Adipose tissue (tissue), 3 donors: ENCODE measurements around the gene LGALS1. TPM values are rescaled to one million over a fixed set of nuclear protein-coding genes. Genes with fewer than 3 reads are reported as not detected.
"Not testable (repeated sequence)": the region's sequence is repeated elsewhere in the genome, so short reads cannot be mapped to it uniquely, and the experiment has no call there.

ENCODE experiments used
- H3K27ac ChIP-seq: one replicate; pipeline ENCODE4 v1.5.1; 2013; ENCODE audit warnings: low read depth, low read length
- WGBS, 3 donors: extraction: QIAGEN DNeasy Blood & Tissue Kit; methylation state at CpG; one replicate each; pipeline ENCODE4 v1.1.7; 2013; 5-methylcytosine and 5-hydroxymethylcytosine counted together
- polyA plus RNA-seq, 3 donors: library from polyadenylated mRNA; stranded (reverse); fragments of 200-250 nt; gene quantifications; one replicate each; pipeline ENCODE4 v1.2.3, GENCODE V29; 2013
- donor health status: healthy with polysubstance abuse.
- donor health status: Bipolar disorder and iron deficiency.
- donor health status: healthy.

The LGALS1 gene
- polyA plus RNA-seq, 3 donors, result 418 to 4,149 (median 2,198) TPM

DNA sequence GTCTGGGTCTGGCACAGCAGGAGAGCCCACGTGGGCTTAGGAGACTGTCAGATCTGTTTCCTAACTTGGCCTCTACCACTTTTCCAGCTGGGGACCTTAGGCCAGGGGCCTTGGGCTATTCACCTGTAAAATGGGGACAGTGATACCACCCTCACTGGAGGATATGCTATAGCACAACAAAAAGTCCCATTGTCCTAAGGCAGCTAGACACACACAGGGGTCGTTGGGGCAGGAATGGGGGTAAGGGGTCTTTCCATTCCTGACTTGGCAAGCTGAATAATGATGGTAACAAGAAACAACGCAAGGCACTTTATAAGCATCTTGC, 38.5 kb upstream of the LGALS1 start:
- WGBS, 3 donors, result 60 to 71% (median 66%) methylated on average over 3 of the region's 3 CpGs
- no peak overlapping the region for H3K27ac ChIP-seq

DNA sequence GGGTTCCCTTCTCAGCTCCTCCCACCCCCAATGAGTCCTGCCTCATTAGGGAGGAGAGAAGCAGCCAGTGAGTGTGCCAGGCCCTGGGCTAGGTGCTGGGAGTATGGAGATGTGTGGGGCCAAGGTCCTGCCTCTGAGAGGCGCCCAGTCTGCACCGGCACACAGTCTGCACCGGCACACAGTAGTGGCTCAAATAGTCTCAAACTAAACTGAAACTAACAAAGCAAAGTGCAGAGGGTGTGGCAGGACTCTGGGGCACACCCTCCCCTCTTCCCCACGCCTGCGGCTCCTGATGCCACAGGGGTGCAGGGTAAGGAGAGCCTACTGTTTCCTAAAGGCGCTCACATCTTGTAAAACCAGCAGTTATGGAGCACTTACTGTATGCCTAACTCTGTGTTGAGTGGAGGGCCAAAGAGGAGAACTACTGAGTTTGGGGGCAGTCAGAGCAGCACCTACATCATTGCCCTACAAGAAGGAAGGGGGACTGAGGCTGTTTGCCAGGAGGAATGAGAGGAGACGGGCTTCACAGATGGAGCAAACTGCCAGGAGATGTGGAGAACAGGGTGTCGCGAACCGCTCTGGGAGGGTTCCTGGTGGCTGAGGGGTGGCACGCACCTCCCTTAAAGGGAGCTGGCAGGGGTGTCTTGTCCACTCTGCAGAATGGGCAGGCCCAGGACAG, 36.9 kb upstream of the LGALS1 start:
- whole genome bisulfite sequencing, 3 donors, result 47 to 72% (median 48%) methylated on average over 11 of the region's 11 CpGs
- no peak overlapping the region for H3K27ac ChIP-seq

DNA sequence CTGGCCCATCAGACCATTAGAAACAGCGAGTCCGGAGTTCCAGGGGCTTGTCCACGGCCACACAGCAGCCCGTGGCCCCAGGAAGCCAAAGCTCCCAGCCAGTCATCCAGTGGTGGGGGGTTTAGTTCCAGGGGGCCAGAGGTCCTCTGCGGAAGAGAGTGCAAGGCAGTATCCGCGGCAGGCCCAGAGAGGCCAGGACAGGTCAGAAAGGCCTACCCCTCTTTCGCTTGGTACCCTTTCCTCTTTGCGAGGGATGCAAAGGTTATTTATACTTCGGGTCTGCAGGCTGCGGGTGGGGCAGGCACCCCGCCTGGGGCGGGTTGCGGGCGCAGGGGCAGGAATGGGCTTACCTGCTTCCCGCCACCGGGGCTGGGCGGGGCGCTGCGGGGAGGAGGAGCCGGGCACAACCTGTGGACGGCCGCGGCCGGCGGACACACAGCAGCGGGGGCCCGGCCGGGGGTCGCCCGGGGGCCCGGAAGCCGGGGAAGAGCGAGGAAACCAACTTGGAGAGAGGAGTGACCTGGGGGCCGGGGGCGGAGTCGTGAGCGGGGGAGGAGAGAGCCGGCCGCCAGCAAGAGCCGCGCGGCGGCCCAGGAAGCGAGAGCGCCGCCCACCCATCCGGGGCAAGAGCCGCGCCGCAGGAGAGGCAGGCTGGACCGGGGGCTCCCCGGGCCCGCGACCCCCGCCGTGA, 36.2 kb upstream of the LGALS1 start, which contains the start of gene SH3BP1:
Gene SH3BP1 (plus strand): TSS at position 600 of the 691 bp plus-strand sequence. CDS start 119 bp downstream, outside the sequence.
- WGBS, 3 donors, result 7 to 11% (median 7%) methylated on average over 41 to 57 of the region's 57 CpGs
- H3K27ac ChIP-seq, result no peak within 1 kb of the TSS

DNA sequence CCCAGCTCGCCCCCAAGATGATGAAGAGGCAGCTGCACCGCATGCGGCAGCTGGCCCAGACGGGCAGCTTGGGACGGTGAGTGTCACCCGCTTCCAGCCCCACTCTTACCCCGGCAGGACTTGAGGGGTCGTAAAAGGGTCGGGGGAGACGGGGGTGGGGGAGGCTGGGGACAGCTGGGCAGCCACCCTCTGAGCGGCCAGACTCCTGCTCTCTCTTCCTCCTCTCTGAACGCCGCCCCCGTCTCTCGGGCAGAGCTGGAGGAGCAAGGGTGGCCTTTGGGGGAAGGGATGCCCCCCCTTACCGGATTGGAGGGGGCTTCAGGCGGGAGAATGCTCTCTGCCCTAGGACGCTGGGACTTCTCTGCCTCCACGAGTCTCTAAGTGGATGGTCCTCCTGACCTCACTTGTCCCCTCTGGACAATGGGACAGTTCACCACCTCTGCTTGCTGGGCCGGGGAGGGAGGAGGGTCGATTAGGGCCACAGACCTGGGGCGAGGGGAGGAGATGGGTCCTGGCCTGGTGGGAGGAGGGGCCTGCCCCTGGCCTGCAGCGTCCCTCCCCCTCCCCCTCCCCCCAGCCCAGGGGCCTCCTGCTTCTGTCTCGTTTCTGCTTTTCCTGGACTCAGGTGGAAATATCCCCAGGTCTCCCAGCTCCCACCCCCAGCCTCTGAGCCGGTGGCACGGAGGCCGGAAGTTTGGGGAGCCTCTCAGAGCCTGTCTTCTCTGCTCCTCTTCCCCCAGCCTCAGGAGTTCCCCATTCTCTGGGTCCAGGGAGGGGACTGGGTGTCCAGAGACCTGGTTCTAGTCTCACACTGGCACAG, 35.5 kb upstream of the LGALS1 start:
- H3K27ac ChIP-seq, result no peak overlapping the region
- 6 to 9% (median 6%) methylated on average over 22 to 27 of the region's 27 CpGs for WGBS, 3 donors

DNA sequence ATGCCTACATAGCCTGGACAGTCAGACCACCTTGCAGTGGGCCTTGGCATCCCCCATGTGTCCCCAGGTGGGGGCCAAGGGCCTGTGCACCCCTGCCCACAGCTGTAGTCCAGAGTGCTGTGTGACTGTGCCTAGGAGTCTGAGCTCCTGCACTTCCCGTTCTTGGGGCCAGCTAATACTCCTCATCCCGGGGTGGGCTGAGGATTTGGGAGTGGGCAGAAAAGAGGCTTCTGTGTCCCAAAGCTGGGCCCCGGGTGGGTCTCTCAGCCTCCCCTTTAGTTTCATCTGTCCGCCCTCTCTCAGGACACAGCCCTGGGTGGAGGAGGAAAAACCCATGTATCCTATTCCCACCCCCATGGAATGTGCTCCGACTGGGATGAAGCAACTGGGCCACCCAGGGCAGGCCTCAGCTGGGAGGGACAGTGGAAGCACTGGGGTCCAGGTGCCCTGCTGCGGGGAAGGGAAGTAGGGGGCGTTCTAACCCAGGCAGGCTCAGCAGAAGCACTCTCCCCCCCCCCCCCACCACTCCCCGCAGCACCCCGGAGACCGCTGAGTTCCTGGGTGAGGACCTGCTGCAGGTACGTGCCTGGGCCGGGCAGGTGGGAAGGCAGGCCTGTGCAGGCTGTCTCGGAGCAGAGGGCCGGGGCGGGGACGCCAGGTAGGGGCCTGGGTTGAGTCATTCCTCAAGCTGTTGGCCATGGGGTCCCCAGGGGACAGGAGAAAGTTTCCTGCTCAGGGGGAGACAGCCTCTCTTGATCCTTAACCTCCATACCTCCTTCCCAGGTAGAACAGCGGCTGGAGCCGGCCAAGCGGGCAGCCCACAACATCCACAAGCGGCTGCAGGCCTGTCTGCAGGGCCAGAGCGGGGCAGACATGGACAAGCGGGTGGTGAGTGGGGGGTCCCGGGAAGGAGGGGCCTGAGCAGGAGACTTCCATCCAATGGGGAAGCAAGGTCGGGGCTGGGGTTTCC, 34.6 kb upstream of the LGALS1 start:
- no peak overlapping the region for H3K27ac ChIP-seq
- 68 to 77% (median 71%) methylated on average over 18 to 24 of the region's 24 CpGs for WGBS, 3 donors

DNA sequence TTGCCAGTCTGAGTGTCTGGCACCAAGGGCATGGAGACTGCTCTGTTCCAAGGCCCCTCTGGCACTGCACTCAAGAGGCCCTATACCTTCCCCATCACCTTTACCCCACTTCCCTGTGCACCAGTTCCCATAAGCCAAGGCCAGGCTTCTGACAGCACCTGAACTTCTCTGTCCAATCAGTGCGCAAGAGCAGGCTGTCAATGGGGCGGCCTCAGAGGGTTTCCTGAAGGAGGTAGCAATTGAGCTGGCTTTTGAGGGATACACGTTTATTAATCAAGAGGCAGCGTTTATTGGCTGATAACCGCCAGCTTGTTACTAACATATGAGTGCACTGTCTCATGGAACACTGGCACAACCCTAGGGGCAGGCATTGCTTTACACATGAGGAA, 33.9 kb upstream of the LGALS1 start:
- no peak overlapping the region for H3K27ac ChIP-seq
- WGBS, 3 donors, result 66 to 94% (median 94%) methylated on average over 5 of the region's 5 CpGs

DNA sequence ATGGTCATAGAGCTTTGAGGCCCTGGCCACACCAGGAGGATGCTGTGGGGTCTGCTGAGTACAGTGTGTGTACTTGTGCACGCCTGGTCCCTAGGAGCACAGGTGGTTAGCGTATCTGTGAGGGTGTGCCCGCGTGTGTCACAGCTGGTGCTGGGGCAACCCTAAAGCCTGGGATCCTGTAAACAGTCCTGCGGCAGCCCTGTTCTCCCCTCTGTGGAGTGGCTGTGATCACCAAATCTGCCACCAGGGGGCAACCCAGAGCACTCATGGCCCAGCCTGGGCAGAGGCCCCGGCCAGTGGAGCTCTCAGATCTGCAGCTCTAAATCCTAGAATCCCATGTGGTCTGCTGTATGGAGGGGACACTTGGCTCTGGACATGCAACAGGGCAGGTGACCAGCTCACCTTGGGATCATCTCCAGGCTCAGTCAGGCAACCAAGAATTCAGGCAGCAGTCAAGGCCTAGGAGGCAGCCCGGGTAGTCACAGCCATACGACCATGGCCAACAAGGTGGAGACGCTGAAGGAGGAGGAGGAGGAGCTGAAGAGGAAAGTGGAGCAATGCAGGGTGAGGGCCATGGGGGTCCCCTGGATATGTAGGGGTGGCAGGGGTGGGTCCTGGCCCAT, 32.1 kb upstream of the LGALS1 start:
- no peak overlapping the region for H3K27ac ChIP-seq
- WGBS, 3 donors, result 30 to 33% (median 32%) methylated on average over 9 of the region's 9 CpGs

DNA sequence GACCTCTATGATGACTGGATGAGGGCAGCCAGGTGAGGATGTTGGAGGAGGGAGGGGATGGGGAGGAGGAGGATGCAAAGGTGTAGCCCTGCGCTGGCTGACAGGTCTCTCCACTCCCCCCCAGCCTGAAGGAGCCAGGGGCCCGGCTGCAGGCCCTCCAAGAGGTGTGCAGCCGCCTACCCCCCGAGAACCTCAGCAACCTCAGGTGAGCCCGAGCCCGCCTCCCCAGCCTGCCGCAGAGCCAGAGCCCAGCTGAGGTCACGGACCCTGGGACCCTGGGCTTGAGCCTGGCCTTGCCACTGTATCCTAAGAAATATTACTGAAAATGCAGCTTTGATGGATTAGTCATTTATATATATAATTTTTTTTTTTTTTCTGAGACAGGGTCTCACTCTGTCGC, 28.1 kb upstream of the LGALS1 start:
- 93 to 99% (median 95%) methylated on average over 9 of the region's 9 CpGs for WGBS, 3 donors
- H3K27ac ChIP-seq, result no peak overlapping the region

DNA sequence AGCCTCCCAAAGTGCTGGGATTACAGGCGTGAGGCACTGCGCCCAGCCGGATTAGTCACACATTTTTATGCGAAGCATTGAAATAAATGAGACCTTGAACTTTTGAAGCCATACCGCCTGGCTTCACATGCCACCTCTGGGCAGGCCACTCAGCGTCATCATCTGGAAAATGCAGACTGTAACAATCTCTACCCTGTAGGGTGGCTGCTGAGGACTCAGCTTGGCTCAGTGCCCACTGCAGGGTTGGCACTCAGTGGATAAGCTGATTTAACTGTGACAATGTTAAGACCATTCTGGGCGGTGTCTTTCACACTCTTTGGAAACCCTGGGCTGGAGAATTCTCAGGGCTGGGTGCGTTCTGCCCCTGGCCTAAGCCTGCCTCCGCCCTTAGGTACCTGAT, 27.5 kb upstream of the LGALS1 start:
- no peak overlapping the region for H3K27ac ChIP-seq

DNA sequence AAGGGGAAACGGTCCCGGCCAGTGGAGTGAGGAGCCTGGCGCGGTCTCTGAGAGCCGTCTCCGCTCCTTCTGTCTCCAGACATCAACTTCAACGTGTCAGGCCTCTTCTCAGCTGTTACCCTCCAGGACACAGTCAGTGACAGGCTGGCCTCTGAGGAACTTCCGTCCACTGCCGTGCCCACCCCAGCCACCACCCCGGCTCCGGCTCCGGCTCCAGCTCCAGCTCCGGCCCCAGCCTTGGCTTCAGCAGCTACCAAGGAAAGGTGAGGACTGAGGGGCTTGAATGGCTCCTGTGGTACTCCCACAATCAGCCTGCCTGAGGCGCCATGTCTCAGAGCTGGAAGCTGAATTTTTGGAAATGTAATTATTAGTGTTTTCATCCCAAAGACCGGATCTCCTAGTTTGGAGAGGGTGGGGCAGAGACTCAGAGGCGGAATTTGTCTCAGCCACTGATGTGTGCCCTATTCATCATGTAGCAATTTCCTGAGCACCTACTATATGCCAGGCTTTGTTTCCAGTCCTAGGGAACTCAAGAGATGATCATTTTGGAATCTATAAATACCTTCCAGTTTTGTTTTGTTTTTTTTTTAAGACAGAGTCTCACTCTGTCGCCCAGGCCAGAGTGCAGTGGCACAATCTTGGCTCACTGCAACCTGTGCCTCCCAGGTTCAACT, 24.8 kb upstream of the LGALS1 start:
- 94 to 96% (median 96%) methylated on average over 17 of the region's 17 CpGs for WGBS, 3 donors

More for the DNA sequence above, 27.5 kb upstream of the LGALS1 start:
- WGBS, 3 donors, result 68 to 93% (median 83%) methylated on average over 9 of the region's 9 CpGs

DNA sequence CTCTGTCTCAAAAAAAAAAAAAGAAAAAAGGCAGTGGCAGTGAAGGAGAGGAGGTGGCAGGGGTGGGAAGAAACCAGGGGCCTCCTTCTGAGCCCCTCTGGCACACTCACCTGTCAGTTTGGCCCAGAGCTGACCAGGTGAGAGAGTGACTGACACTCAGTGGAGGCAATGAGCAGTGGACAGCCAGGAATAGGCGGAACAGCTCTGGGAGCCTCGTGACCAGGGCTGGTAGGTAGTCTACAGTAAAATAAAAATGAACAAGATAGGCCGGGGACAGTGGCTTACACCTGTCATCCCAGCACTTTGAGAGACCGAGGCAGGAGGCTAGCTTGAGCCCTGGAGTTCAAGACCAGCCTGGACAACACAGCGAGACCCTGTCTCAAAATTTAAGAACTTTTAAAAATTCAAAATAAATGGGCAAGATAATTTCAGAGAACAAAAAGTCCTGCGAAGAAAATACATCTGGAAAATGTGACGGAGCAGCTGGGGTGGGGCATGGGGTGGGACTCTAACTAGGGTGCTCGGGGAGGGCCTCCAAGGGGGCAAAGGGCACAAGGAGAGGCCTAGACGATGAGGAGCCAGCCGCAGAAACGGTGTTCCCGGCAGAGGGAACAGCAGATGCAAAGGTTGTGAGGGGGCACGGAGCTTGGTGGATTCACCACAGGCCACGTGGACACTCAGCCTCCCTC, 20.7 kb upstream of the LGALS1 start:
- H3K27ac ChIP-seq, result no peak overlapping the region
- WGBS, 3 donors, result 70 to 86% (median 78%) methylated on average over 13 to 14 of the region's 14 CpGs

More for the DNA sequence above, 24.8 kb upstream of the LGALS1 start:
- no peak overlapping the region for H3K27ac ChIP-seq

DNA sequence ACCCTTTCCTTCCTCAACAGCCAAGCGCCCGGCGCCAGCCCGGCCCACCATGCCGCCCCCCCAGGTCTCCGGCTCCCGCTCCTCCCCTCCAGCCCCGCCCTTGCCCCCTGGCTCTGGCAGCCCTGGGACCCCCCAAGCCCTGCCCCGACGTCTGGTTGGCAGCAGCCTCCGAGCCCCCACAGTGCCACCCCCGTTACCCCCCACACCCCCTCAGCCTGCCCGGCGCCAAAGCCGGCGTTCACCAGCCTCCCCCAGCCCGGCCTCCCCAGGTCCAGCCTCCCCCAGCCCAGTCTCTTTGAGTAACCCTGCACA, 20.2 kb upstream of the LGALS1 start:
- WGBS, 3 donors, result 65 to 81% (median 67%) methylated on average over 10 to 17 of the region's 17 CpGs

DNA sequence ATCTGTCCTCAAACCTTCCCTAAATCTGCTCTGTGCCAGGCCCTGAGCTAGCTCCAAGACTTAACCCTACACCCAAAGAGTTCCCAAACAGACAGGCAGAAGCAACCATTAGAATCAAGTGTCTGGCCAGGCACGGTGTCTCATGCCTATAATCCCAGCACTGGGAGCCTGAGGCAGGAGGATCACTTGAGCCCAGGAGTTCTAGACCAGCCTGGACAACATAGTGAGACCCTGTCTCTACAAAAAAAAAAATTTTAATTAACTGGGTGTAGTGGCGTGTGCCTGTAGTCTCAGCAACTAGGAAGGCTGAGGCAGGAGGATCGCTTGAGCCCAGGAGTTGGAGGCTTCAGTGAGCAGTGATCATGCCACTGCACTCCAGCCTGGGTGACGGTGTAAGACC, 18.9 kb upstream of the LGALS1 start:
- WGBS, 3 donors, result 91 to 99% (median 97%) methylated on average over 4 of the region's 4 CpGs

More for the DNA sequence above, 20.2 kb upstream of the LGALS1 start:
- H3K27ac ChIP-seq, result no peak overlapping the region

DNA sequence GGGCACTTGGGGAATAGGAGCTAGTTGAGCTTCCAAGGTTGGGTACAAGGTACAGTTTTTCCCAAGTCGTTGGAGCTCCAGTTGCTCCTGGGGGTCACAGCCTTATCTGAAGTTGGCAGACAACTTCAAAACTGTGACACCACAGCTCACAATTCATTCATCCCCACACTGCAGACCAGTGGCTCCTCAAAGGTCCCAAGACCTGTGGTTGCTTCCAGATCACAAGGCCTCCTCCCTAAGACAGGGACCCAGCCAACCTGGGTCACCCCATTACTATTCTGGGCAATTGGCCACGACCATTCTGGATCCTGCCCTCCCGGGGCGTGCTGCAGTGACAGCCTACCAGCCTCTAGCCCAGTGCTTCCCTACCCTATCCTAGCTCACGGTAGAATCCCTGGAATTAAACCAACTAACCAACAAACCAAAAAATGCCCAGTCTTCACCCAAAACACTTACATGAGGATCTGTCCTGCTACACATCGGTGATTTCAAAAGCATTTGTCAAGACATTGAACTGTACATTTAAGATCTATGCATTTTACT, 17.8 kb upstream of the LGALS1 start:
- 8 to 11% (median 10%) methylated on average over 6 of the region's 6 CpGs for WGBS, 3 donors
- H3K27ac ChIP-seq, result no peak overlapping the region

More for the DNA sequence above, 18.9 kb upstream of the LGALS1 start:
- not testable (repeated sequence) for H3K27ac ChIP-seq

DNA sequence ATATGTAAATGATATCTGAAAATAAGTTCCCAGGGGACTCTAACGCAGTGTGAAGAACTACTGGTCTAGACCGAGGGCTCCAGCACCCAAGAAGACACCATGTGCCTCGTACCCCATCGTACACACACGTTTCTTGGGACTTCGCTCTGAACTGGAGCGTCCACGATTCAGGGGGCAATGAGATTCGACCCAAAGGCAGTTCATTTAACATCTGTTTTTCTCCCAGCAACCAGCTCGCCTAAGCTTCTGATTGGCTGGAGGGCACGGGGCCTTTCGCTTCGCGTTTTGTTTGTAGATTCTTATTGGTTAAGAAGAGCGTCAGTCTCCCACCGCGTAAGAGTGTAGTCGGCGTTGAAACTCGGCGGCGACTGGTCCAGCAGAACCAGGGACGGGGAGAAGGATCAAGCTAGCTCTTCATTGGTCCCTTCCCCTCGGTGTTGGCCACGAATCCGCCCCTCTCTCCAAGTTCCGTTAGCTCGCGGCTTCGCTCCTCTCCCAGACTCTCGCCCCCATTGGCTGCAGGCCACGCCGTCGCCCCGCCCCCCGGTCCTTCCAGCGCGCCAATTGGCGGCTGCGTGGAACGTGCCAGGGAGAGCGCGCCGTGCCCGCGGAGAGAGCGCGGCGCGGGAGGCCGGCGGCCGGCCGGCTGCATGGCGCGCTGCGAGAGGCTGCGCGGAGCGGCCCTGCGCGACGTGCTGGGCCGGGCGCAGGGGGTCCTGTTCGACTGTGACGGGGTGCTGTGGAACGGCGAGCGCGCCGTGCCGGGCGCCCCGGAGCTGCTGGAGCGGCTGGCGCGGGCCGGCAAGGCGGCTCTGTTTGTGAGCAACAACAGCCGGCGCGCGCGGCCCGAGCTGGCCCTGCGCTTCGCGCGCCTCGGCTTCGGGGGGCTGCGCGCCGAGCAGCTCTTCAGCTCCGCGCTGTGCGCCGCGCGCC, 17.0 kb upstream of the LGALS1 start, which contains the start of gene PDXP:
Gene PDXP (plus strand): TSS at position 591 of the 933 bp plus-strand sequence. CDS start 60 bp downstream, at position 651.
- WGBS, 3 donors, result 0% methylated on average over 73 to 101 of the region's 101 CpGs

More for the DNA sequence above, 17.0 kb upstream of the LGALS1 start, which contains the start of gene PDXP:
- no peak within 1 kb of the TSS for H3K27ac ChIP-seq
